ENCODE measurements around the gene HTATIP2.

- TF ChIP-seq EZH2 (IDR thresholded peaks at IDR 0.05; ENCODE audit: borderline replicate concordance, low read depth, low read length) (no peak), JUND (IDR thresholded peaks at IDR 0.05; ENCODE audit: borderline replicate concordance, low read depth, low read length) (no peak), JUND (tag; IDR thresholded peaks at IDR 0.05; ENCODE audit: borderline replicate concordance, low read depth, low read length) (no peak), KLF13 (tag; IDR thresholded peaks at IDR 0.05; ENCODE audit: borderline replicate concordance, low read depth) (no peak), SMARCA4 (IDR thresholded peaks at IDR 0.05) (no peak), SPI1 (IDR thresholded peaks at IDR 0.05; ENCODE audit: borderline replicate concordance, low read depth, low read length) (no peak), ZNF780A (CRISPR knock-in tag; IDR thresholded peaks at IDR 0.05) (no peak)
Observed at GRCh38 chr11:20399498-20399897, 36.0 kb downstream of the HTATIP2 start.

Data from K562 (cell line).